GM12873 (cell line): ENCODE data around the gene SEMG2.

Experiments
- CTCF ChIP-seq: IDR thresholded peaks from 2 replicates; pipeline ENCODE4 v1.5.1; 2012; ENCODE audit warnings: low read depth, mild to moderate bottlenecking, moderate library complexity, low read length, control low read depth; ENCODE audit not compliant: insufficient read depth; ENCODE audit errors: missing control alignments

The SEMG2 gene

DNA sequence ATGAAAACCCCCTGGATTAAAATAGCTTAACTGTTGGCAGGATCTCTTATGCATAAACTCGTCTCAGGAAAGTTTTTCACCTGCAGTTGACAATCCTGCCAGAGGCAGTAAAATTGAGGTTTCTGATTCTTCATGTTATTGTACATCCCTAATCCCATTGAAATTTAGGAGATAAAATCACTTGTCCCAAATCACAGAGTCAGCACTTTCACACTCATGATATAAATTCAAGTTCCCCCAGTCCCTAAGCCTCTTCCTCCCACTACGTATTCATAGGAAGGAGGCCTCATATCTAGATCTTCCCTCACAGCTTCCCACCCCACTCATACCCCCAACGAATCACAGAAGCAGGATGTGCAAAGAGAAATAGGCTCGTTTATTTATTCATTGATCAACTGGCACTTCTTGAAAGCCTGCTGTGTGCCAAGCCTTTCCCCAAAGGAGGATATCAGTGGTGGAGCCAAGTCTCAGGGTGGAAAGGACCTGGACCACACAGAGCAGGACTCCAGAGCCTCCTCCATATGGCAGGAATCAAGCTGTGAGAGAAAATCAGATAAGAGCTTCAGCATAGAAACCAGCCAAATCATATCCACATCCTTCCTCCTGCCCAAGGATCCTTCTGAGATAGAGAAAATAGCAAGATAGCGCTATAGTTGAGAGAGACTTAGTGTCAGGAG is 30.8 kb downstream of the SEMG2 start:
- no peak for TF ChIP-seq CTCF

DNA sequence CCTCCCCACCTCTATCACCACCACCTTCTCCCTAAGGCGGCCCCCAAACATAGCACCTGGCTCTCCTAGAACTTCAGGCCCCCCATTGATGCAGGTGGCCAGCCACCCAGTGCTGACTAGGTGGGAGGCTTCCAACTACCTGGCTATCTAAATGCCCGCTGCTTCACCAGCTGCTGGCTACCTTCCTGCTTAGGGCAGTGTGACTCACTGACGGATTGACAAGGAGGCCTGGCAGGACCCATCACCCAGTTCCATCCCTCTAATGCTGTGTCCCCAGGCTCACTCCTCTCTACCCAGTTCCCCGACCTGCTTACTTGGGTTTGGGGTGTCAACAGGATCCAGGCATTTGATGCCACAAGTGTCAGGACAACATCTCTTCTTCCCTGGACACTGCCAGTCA is 32.1 kb downstream of the SEMG2 start:
- TF ChIP-seq CTCF: no peak

DNA sequence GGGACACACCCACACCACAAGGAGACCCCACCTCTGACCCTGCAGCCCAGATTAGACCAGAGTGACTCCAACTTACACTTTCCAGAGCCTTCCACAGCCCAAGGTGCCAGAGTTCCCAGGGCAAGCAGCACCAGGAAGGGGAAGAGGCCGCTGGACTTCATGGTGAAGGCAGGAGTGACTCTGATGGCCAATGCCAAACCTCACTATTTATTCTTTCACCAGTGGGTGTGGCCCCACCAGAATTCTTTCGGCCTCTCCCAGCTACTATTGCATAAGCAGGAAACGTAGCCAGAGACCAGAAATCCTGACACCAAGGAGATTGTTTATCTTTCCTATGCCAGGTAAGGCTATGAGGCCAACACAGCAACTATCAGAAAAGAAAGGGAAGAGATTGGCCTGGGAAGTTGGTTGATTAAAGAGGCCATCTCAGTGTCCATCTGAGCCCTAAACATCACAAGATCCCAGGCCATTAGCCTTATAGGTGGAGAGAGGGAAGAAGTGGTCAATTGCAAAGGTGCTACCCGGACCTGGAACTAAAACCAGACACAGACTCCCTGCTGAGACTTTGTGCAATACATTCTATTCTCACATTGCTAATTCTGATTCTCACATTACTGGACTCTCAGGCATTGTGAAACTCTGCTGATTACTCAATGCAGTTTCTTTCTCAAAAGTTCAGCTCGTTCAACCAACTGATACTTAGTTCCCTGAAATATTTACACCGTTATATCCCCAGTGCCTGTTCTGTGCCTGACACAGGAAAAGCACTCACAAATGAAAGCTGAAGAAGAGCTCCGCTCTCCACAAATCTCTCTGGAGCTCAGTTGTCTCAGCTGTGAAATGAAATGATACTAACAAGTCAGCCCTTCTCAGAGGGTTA is 33.5 kb downstream of the SEMG2 start, which contains the start of gene SLPI:
TSS of gene SLPI (minus strand) at position 182 of the 880 bp plus-strand sequence. CDS start at position 161, 21 bp downstream.
- TF ChIP-seq CTCF: no peak

GRCh38 chr20:45257161-45257560 is 36.0 kb downstream of the SEMG2 start:
- TF ChIP-seq CTCF: no peak

DNA sequence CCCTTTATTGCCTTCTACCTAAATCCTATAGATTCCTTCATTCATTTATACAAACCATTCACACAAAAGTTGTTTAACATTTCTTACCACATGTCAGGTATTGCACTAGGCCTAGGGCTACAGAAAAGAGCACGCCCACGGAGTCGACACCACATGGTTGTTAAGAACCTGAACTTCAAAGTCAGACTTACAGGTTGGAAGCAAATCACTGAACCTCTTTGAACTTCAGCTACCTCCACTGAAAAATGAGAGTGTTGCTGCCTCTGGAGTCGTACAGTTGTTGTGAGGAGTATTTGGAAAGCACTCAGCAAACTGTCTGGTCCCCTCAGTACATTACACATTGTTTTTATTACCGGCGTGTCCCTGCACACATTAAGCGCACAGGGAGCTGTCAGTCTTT is 36.5 kb downstream of the SEMG2 start:
- no peak for TF ChIP-seq CTCF

DNA sequence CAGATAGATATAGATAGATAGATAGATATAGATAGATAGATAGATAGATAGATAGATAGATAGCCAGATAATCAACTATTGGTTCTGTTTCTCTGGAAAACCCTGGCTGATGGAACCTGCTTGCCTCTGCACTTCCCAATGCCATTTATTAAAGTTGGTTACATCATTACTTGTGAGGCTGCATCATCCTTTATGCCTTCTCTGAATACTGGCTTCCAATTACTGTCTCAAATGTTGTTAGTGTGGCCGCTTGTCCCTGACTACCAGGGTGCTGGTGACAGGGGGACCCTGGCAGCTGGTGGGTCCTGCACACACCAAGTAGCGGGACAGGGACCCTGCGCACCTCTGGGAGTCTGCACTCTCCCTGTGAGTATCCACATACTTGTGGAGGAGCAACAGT is 37.1 kb downstream of the SEMG2 start:
- TF ChIP-seq CTCF: no peak

DNA sequence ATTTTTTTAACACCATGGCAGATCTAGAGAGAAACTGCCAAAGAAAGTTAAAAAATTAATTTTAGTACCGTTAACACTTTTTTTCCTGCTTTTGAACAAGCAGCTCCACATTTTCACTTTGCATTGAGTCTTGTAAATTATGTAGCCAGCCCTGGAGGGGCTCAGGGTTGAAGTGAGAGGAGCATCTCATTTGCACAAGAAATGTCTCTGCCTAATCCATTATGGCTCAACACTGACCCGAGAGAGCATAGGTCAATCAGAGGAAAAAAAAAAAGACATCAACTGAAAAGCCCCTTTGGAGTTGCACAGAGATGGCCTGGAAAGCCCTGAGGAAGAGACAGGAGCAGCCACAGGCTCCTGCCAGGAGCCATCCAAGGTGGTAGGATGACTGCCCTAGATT is 37.5 kb downstream of the SEMG2 start:
- TF ChIP-seq CTCF: no peak
